Transverse colon (tissue), 4 donors: Measurements from ENCODE around the gene RAD9A. TPM values are rescaled to one million over a fixed set of nuclear protein-coding genes. Genes with fewer than 3 reads are reported as not detected.

Experiments used
- DNase-seq: peaks from one replicate; pipeline ENCODE4 v3.0.0-alpha.2; 2019
- H3K27ac ChIP-seq, 4 donors: fragments of 200-600 bp; sonication (generic); 2 replicates each; pipeline ENCODE4 v1.5.1; 2016 to 2018; ENCODE audit warnings: inconsistent platforms in 4 of 4
- H3K27me3 ChIP-seq: fragments of 200-600 bp; sonication (generic); 2 replicates; pipeline ENCODE4 v1.5.1; 2017; ENCODE audit warnings: inconsistent platforms
- H3K36me3 ChIP-seq, 4 donors: fragments of 200-600 bp; sonication (generic); 2 replicates each; pipeline ENCODE4 v1.5.1; 2017 to 2019; ENCODE audit warnings: inconsistent platforms in 4 of 4
- H3K4me1 ChIP-seq, 4 donors: fragments of 200-600 bp; sonication (generic); 2 replicates each; pipeline ENCODE4 v1.5.1; 2017 to 2020; ENCODE audit warnings: inconsistent platforms in 4 of 4
- H3K4me3 ChIP-seq, 4 donors: fragments of 200-600 bp; sonication (generic); 1 replicate in 1 of 4; 2 replicates in 3 of 4; pipeline versions ENCODE4 v1.5.1 to v1.6.1; 2017 to 2019; ENCODE audit warnings: inconsistent platforms in 4 of 4
- H3K9me3 ChIP-seq, 2 donors: fragments of 200-600 bp; sonication (generic); 2 replicates each; pipeline ENCODE4 v1.5.1; 2017 to 2019; ENCODE audit warnings: inconsistent platforms in 2 of 2
- EP300 ChIP-seq: sonication (generic); formaldehyde crosslinking; IDR thresholded peaks from one replicate; pipeline ENCODE4 v1.6.1; 2017; ENCODE audit warnings: antibody characterized with exemption, low read depth
- POLR2A ChIP-seq: fragments of 450-650 bp; IDR thresholded peaks from one replicate; pipeline ENCODE4 v1.6.1; 2016; ENCODE audit warnings: antibody characterized with exemption, mild to moderate bottlenecking, moderate library complexity
- POLR2AphosphoS5 ChIP-seq, 3 donors: sonication (generic); formaldehyde crosslinking; IDR thresholded peaks; one replicate each; pipeline ENCODE4 v1.6.1; 2016; ENCODE audit warnings: antibody characterized with exemption in 3 of 3
- WGBS, 2 donors: methylation state at CpG; one replicate each; pipeline ENCODE4 v1.1.5; 2018; ENCODE audit warnings: low coverage in 1 of 2; 5-methylcytosine and 5-hydroxymethylcytosine counted together
- in situ Hi-C, 4 donors: fragments of 200-750 bp; cut with MboI; loops; one replicate each; pipeline versions ENCODE4 v1.15.0 to v1.15.1; 2017; ENCODE audit warnings: low sequenced_read_pairs in 3 of 4, low pct_ligation_motif_present in 1 of 4, low pct_unique_long_range_greater_than_20kb in 1 of 4
- intact Hi-C: fragments of 100-400 bp; cut with DNase I; formaldehyde crosslinking; loops from one replicate; pipeline ENCODE4 v1.15.1; 2023; ENCODE audit warnings: low total_unique reads
- total RNA-seq, 4 donors: library from RNA; depleted of rRNA; stranded (reverse); fragments of >200 nt; gene quantifications; one replicate each; pipeline ENCODE4 v1.1.0, GENCODE V29; 2016
- TF ChIP-seq, protein P1 (sequence below), 5 experiments: fragments of 200-600 bp in 3 of 5; fragments of 450-650 bp in 2 of 5; sonication (generic) in 3 of 5; IDR thresholded peaks; 1 replicate in 2 of 5; 2 replicates in 3 of 5; pipeline ENCODE4 v1.5.1; 2016 to 2017; ENCODE audit warnings: antibody characterized with exemption in 5 of 5, inconsistent platforms in 3 of 5, mild to moderate bottlenecking in 2 of 5, moderate library complexity in 1 of 5

Gene RAD9A
- total RNA-seq, 4 donors from 2014 or later, result 37.8 to 470 (median 95.3) TPM

DNA sequence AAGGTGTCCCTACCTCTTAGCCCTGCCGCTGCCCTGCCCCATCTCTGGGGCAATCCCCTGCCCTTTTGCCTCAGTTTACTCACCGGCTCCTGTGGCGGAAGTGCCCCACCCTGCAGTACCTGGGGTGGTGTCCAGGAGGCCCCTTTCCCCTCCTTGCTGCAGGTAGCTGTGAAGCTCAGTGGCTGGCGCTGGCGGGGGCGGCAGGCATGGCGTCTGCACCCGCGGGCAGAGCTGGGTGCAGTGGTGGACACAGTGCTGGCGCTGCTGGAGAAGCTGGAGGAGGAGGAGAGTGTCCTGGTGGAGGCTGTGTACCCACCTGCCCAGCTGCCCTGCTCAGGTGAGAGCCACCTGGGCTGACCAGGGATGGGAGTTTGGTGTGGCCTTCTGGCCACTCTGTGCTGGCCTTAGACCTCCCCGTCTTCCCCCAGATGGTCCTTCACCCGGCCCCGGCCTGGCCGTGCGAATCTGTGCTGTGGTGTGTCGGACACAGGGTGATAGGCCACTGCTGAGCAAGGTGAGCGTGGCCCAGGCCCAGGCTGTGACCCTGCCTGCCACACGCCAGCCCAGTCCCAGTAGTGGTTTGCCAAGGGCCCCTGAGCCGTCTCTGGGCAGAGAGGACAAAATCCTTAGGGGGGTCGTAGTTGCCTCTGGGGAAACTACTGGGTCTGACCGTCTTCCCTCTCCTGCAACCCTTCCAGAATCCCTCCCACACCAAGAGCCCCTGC is 27.7 kb downstream of the RAD9A start:
- TF ChIP-seq, protein P1, sequence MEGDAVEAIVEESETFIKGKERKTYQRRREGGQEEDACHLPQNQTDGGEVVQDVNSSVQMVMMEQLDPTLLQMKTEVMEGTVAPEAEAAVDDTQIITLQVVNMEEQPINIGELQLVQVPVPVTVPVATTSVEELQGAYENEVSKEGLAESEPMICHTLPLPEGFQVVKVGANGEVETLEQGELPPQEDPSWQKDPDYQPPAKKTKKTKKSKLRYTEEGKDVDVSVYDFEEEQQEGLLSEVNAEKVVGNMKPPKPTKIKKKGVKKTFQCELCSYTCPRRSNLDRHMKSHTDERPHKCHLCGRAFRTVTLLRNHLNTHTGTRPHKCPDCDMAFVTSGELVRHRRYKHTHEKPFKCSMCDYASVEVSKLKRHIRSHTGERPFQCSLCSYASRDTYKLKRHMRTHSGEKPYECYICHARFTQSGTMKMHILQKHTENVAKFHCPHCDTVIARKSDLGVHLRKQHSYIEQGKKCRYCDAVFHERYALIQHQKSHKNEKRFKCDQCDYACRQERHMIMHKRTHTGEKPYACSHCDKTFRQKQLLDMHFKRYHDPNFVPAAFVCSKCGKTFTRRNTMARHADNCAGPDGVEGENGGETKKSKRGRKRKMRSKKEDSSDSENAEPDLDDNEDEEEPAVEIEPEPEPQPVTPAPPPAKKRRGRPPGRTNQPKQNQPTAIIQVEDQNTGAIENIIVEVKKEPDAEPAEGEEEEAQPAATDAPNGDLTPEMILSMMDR (IDR thresholded peaks at IDR 0.05), result no peak
- TF ChIP-seq EP300, result no peak
- no peak for TF ChIP-seq POLR2AphosphoS5 (IDR thresholded peaks at IDR 0.05)
- no peak for TF ChIP-seq POLR2A
- H3K4me3 ChIP-seq, result no peak overlapping the region
- H3K4me1 ChIP-seq, result peaks cover 13 to 42% (median 29%) of the 10 kb centered on the region in 4 donors
- intact Hi-C loops (no loop called here), in situ Hi-C loops (no loop called here)
- 91% methylated on average over 21 of the region's 21 CpGs; no CpG with 5 or more reads in 1 of the 2 donors for WGBS, 2 donors
- peak overlapping the region in 1 of 4 donors; percentile 91 for H3K27ac ChIP-seq
- peaks cover 10% of the 10 kb centered on the region for H3K27me3 ChIP-seq
- no peaks in the 10 kb centered on the region for H3K9me3 ChIP-seq
- no peaks in the 10 kb centered on the region for H3K36me3 ChIP-seq
- DNase-seq, result no peak

DNA sequence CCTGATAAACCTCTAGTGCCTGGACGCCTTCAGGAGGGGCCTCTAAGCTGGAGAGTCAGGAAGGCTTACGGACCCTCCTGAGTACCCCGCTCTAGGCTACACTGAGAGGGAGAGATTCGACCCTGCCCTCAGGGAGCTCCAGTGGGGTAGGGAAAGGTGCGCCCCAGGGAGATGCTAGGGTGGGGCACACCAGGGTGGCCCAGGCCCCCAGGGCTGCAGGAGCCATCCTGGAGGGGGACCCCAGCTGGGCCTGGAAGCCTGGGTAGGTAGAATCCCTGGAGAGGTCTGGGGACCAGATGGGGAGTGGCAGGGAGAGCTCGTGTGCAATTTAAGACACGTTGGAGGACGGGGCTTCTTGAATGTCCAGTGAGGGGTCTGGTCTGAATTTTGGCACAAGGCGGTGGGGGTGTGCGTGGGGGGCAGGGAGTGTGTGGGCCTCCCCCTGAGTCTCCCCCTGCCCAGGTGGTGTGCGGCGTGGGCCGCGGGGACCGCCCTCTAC is 28.4 kb downstream of the RAD9A start:
- WGBS, 2 donors, result 38% methylated on average over 12 of the region's 15 CpGs; no CpG with 5 or more reads in 1 of the 2 donors
- peaks cover 3% of the 10 kb centered on the region for H3K27me3 ChIP-seq
- H3K4me1 ChIP-seq, result peaks cover 13 to 37% (median 23%) of the 10 kb centered on the region in 4 donors
- intact Hi-C loops (no loop called here), in situ Hi-C loops (no loop called here)
- peak overlapping the region in 3 of 4 donors; percentile 52 to 79 (median 58) for H3K4me3 ChIP-seq
- H3K9me3 ChIP-seq, result no peaks in the 10 kb centered on the region
- TF ChIP-seq POLR2A, result no peak
- no peak for TF ChIP-seq POLR2AphosphoS5 (IDR thresholded peaks at IDR 0.05)
- TF ChIP-seq, protein P1 (IDR thresholded peaks at IDR 0.05), result no peak
- TF ChIP-seq EP300, result no peak
- DNase-seq, result no peak
- H3K36me3 ChIP-seq, result no peaks in the 10 kb centered on the region
- H3K27ac ChIP-seq, result peak overlapping the region; percentile 88 to 97 (median 93)

DNA sequence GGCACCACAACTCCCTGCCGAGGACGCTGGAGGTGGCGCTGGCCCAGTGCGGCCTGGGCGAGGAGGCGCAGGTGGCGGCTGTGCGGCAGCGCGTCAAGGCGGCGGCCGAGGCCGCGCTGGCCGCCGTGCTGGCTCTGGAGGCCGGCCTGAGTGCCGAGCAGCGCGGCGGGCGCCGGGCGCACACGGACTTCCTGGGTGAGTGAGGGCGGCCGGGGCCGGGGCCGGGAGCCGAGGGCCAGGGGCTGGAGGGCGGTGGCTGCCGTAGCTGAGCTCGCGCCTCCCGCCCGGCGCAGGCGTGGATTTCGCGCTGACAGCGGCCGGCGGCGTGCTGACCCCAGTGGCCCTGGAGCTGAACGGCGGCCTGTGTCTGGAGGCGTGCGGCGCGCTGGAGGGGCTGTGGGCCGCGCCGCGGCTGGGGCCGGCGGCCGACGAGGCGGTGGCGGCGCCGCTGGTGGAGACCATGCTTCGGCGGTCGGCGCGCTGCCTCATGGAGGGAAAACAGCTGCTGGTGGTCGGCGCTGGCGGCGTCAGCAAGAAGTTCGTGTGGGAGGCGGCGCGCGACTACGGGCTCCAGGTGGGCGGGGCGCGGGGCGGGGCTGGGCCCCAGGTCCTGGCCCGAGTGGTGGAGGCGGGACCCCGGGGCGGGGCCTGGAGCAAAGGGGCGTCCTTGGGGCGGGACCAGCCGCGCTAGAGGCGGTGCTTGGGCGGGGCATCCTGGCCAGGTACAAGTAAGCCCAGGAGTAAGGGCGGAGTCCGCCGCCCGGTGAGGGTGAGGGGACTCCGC is 29.1 kb downstream of the RAD9A start:
- in situ Hi-C loops, result no loop called here
- peak overlapping the region; percentile 38 to 79 (median 55) for H3K4me3 ChIP-seq
- no peaks in the 10 kb centered on the region for H3K36me3 ChIP-seq
- H3K27ac ChIP-seq, result peak overlapping the region; percentile 88 to 97 (median 93)
- H3K27me3 ChIP-seq, result no peaks in the 10 kb centered on the region
- H3K4me1 ChIP-seq, result peaks cover 13 to 30% (median 18%) of the 10 kb centered on the region in 4 donors
- peak; percentile 99 for DNase-seq
- intact Hi-C loops, result no loop called here
- 1% methylated on average over 60 of the region's 97 CpGs; no CpG with 5 or more reads in 1 of the 2 donors for WGBS, 2 donors
- no peaks in the 10 kb centered on the region for H3K9me3 ChIP-seq
- TF ChIP-seq POLR2AphosphoS5 (IDR thresholded peaks at IDR 0.05) (peak; percentile 73 to 77 (median 75)), POLR2A (peak; percentile 20), EP300 (no peak)
- TF ChIP-seq, protein P1 (IDR thresholded peaks at IDR 0.05), result no peak

DNA sequence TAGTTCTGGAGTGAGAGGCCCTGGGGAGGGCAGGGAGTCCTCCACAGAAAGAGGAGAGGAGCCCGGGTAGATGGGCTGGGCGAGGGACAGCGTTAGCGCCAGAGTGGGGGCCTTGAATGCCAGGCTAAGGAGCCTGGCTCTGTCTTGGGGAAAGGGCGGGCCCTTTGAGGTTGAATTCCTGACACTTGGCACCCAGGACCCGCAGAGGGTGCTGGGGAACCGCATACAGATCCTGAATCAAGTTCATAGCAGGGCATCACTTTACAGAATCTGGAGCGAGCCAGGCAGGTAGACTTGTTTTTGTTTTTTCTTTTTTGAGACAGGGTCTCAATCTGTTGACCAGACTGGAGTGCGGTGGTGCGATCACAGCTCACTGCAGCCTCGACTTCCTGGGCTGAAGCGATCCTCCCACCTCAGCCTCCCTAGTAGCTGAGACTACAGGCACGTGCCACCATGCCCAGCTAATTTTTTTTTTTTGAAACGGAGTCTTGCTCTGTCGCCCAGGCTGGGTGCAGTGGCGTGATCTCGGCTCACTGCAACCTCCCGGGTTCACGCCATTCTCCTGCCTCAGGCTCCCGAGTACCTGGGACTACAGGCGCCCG is 29.7 kb downstream of the RAD9A start:
- 66 to 85% methylated on average over 5 to 22 of the region's 22 CpGs for WGBS, 2 donors
- Histone ChIP-seq H3K36me3 (no peaks in the 10 kb centered on the region), H3K4me3 (peak overlapping the region in 3 of 4 donors; percentile 52 to 79 (median 58)), H3K27me3 (no peaks in the 10 kb centered on the region), H3K9me3 (no peaks in the 10 kb centered on the region), H3K27ac (peak overlapping the region; percentile 88 to 97 (median 93)), H3K4me1 (peaks cover 13 to 23% (median 14%) of the 10 kb centered on the region in 4 donors)
- intact Hi-C loops, result no loop called here
- DNase-seq, result no peak
- in situ Hi-C loops, result no loop called here
- TF ChIP-seq POLR2A, result no peak
- TF ChIP-seq EP300, result no peak
- TF ChIP-seq, protein P1 (IDR thresholded peaks at IDR 0.05), result no peak
- TF ChIP-seq POLR2AphosphoS5 (IDR thresholded peaks at IDR 0.05), result no peak
